NCI-H446 (cell line): ENCODE data around the gene GRID1.

Experiments used
- DNase-seq, 2 experiments: peaks; one replicate each; lab custom pipeline; 2025; lab: John Stamatoyannopoulos, UW

Gene GRID1

GRCh38 chr10:86368987-86369386 is 2.4 kb upstream of the GRID1 start:
- no peak for DNase-seq

DNA sequence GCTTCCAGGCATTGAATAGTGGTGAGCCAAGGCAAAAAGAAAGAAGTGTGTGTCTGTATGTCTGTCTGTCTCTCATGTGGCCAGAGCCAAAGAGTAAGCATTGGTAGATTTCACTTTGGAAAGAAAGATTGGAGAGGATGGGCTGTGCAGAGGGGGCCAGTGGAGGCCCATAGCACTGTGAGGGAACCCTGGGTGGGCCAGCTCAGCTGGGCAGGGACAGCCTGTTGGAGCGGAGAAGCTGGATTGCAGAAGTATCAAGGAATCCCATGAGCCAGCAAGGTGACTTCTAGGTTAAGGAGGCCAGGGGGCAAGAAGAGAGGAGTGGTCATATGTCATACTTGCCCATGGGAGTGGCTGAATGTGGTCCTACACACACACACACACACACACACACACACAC is 1.5 kb upstream of the GRID1 start:
- DNase-seq = no peak

GRCh38 chr10:86367152-86367951 is 757 bp upstream of the GRID1 start:
- no peak for DNase-seq

DNA sequence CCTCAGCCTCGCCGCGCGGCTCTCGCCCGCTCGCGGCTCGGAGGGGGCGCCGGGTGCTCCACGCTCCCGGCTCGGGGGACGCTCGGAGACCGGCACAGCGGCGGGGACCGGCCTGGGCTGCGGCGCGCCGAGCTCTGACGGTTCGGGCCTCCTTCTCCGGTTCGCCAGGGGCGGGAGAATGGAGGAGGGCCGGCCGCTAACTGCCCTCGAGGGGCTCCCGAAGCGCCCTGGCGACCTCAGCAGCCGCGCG is 232 bp upstream of the GRID1 start:
- DNase-seq = no peak

- no peak for DNase-seq
Observed at GRCh38 chr10:86365346-86366032, 1.1 kb downstream of the GRID1 start.

GRCh38 chr10:86364491-86365345 is 1.9 kb downstream of the GRID1 start:
- no peak for DNase-seq

DNA sequence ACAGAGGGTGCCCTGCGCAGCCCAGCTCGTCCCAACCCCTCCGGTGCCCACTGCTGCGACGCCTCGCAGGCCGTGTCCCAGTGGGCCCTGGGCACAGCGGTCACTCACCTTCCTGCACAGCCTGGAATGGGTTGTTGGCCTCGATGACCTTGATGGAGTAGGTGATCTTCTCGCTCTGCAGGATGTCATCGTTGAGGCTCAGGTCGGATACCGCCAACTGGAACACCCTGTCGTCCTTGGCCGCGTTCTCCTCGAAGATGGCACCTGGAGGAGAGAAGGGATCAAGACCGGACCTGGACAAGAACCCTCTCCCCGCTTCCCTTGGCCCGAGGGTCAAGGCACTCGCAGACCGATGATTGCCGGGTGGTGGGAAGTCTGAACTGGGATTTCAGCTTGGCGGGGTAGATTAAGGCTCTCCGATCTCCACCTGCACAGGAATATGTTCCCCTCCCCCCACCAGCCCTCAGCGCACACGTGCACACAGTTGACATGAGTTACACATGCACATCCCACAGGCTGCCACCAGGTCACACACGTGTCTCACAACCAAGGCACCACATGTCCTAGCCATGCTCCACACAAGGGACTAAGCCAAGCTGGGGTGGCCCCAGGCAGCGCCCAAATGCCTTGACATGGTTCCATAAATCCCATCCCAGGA is 2.6 kb downstream of the GRID1 start:
- no peak for DNase-seq

- DNase-seq = no peak
Observed at GRCh38 chr10:86363184-86363832, 3.3 kb downstream of the GRID1 start.

- DNase-seq = no peak
Observed at GRCh38 chr10:86362586-86363183, 3.9 kb downstream of the GRID1 start.

- DNase-seq = no peak
Observed at GRCh38 chr10:86362129-86362527, 4.5 kb downstream of the GRID1 start.

DNA sequence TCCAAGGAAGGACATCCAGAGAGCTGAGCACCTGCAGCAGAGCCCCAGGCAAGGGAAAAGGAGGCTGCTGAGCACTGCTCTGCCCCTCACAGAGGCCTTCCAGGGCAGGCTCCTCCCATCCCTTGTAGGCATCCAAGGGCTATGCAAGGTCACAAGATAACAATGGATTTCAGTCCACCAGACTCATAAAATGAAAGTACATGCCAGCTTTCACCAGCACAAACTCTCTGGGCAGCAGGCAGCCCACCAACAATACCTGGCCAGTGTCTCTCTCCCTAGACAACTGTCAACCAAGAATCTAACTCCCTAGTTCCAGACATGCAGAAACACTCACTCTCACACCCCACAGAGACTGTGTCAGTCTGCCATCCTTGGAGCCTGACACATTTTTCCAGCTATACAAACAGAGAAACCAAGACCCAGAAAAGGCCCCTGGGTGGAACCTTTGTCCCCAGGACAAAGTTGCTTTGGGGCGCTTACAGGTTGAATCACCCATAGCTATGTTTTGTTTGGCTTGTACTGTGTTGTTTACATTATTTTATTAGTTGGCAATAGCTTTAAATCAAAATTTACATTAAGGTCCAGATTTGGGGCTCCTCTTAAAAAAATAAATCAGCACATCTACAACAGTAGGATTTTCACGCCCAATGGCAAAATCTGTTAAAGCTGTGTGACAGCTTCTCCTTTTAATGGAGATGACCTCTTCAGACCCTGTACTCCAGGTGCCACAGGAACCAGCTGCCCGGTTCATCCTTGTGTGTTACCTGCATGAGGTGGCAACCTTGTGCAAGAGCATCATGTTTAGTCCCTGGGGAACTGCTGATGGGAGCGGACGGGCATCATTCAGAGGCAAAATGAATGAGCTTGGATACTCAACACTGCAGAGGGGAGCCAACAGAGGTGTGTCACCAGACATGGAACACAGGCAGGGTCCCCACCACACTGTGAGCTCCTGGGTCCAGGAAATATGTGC is 5.2 kb downstream of the GRID1 start:
- DNase-seq = no peak

- DNase-seq = no peak
Observed at GRCh38 chr10:86360657-86361056, 5.9 kb downstream of the GRID1 start.

- no peak for DNase-seq
Observed at GRCh38 chr10:86359954-86360353, 6.6 kb downstream of the GRID1 start.

DNA sequence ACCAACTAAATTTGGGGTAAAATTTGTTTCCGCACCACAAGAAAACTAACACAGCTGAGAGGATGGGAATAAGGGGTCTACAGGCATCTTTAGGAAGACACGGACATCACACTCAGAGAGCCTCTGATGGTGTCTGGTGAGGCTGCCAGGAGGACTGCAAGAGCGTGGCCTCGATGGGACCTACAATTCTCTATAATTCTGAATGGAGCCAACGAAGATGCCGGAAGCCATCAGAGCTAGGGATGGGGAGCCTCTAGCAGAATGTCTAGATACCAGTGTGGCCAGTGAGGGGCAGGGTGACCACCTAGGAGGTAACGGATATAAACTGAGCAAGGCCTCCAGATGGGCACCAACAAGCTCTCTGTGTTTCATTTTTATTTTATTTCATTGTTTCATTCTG is 7.5 kb downstream of the GRID1 start:
- DNase-seq = no peak

- no peak for DNase-seq
Observed at GRCh38 chr10:86357676-86358075, 8.9 kb downstream of the GRID1 start.

GRCh38 chr10:86357041-86357440 is 9.6 kb downstream of the GRID1 start:
- no peak for DNase-seq

DNA sequence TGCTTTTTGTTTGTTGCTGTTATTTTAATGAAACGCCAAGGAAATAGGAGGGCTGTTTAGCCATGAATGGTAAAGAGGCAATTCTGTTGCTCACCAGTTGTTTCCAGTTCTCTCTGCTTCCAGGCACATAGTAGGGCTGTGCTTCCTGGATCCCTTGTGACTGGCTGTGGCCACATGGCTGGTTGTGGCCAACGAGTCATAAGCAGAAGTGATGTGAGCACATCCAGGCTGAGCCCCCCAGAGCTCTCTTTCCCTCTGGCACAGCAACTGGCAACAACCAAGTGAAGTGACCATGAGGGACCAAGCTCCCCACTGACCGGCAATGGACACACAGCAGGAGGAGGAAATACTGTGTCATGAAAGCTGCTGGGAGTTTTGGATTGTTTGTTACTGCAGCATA is 10.3 kb downstream of the GRID1 start:
- no peak for DNase-seq

GRCh38 chr10:86355571-86356038 is 11.0 kb downstream of the GRID1 start:
- peak in 1 of 2 experiments; percentile 53 for DNase-seq

GRCh38 chr10:86354761-86355540 is 11.6 kb downstream of the GRID1 start:
- DNase-seq = no peak
